CD4-positive, alpha-beta T cell treated with Interleukin-2 at 100 ng/mL for 4 hours (primary cell): ENCODE measurements around the gene KLLN.
"Not testable (repeated sequence)": the region's sequence is repeated elsewhere in the genome, so short reads cannot be mapped to it uniquely, and the experiment has no call there.

ENCODE experiments used
- DNase-seq: peaks from one replicate; pipeline ENCODE4 v3.0.0-alpha.2; 2020; ENCODE audit warnings: low spot score

Gene KLLN

DNA sequence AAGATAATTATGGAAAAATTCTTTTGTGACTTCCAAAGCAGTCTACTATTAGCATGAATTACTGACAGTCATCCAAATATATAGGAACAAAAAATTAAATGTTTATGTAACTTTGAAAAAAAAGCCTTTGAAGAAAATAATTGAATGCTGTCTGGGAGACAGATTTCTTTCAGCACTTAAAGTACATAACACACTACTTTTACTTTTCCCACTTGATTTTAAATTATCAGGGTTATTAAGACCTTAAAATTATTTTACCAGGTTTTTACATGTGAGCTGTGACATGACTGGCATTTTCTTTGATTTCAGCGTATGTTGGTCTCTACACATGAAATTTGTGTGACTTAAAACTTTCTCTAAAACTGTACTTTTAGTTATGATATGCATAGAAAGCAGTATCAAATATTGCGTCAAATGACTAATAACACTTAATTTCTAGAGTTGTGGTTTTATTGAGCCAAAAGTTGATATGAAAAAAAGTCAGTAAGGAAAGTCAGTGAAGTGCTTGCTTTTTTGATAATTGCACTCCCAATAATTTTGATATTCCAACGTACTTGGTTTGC, 3.2 kb upstream of the KLLN start:
- DNase-seq: no peak

DNA sequence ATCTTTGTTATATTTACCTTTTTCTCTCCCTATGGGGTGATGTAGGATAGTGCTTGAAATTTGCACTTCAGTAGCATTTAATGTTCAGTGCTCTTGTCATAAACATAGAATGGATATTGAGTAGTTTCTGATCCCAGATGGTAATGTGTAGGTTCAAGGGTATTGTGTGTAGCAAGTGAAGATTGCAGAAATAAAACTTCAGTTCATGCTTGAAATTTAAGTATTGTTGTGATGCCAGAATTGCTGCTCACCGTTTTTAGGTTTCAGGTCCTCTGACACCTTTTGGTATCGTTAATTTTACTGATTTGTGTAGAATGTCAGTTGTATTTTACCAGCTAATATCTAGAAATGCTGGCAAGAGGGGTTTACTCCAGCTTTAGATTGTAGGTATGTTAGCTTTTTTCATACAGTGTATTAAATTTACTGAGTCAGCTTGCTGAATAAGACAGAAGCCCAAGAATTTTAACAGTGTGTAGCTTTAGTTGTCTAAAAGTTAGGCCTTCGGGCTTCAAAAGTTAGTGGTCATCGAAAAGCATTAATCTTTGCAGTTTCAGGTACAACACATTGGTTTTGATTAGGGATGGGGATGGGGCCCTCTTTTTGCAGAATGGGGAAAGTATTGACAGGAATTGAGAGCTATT, 2.0 kb upstream of the KLLN start:
- no peak for DNase-seq

DNA sequence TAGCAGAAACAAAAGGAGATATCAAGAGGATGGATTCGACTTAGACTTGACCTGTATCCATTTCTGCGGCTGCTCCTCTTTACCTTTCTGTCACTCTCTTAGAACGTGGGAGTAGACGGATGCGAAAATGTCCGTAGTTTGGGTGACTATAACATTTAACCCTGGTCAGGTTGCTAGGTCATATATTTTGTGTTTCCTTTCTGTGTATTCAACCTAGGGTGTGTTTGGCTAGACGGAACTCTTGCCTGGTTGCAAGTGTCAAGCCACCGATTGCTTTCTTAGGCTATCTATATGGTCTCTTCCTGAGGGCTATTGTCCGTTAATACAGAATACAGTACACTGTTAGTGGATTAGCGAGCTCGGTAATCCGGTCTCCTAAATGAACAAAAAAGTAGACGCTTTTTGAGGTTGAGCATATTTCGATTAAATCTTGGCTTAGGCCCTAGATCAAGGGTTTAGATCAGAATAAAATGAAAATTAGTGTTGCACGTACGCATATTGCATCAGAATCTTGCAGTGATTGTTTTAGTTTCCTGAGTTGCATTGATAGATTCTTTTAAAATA, 1.2 kb upstream of the KLLN start:
- peak; percentile 8 for DNase-seq

DNA sequence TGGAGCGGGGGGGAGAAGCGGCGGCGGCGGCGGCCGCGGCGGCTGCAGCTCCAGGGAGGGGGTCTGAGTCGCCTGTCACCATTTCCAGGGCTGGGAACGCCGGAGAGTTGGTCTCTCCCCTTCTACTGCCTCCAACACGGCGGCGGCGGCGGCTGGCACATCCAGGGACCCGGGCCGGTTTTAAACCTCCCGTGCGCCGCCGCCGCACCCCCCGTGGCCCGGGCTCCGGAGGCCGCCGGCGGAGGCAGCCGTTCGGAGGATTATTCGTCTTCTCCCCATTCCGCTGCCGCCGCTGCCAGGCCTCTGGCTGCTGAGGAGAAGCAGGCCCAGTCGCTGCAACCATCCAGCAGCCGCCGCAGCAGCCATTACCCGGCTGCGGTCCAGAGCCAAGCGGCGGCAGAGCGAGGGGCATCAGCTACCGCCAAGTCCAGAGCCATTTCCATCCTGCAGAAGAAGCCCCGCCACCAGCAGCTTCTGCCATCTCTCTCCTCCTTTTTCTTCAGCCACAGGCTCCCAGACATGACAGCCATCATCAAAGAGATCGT, 690 bp upstream of the KLLN start:
- DNase-seq: peak; percentile 9

DNA sequence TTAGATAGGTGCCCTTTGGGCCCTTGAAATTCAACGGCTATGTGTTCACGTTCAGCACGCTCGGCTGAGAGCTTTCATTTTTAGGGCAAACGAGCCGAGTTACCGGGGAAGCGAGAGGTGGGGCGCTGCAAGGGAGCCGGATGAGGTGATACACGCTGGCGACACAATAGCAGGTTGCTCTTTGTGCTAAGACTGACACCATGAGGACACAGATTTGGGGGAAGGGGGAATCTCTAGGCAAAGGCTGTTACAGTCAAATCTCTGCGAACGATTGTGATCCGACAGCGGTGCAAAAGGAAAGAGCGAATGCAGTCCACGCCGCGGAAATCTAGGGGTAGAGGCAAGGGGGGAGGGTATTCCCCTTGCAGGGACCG, 667 bp downstream of the KLLN start:
- DNase-seq: peak; percentile 77

DNA sequence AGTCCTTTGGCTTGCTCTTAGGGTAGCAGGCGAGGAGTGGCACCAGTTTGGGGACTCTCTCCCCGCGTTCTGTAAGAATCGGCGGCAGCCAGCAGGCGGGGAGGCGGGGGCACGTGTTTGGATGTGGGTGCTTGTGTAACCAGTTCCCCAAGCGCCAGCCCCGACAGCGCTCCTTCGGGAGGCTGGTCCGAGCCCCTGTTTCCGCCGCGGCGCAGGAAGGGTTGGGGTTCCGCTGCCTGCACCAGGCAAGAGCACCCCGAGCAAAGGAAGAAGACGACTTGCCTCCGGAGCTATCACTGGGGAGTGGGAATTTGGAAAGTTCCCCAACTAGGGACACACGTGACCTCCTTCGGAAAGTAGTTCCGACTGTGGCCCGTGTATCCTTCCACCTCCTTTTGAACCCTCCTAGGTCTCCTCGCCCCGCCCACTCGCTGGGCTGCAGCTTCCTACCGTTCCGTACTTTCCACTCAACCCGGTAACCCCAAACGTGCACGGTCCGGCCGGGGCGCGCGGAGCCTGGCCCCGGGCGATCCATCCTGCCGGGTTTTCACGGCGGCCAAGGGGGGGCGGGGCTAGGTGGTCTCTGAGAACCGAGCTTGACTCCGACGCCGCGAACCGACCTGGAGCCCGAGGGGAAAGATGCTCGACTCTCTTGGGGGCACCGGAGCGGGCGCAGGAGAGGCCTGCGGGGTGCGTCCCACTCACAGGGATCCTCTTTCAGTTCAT, 1.2 kb downstream of the KLLN start:
- peak; percentile 96 for DNase-seq

DNA sequence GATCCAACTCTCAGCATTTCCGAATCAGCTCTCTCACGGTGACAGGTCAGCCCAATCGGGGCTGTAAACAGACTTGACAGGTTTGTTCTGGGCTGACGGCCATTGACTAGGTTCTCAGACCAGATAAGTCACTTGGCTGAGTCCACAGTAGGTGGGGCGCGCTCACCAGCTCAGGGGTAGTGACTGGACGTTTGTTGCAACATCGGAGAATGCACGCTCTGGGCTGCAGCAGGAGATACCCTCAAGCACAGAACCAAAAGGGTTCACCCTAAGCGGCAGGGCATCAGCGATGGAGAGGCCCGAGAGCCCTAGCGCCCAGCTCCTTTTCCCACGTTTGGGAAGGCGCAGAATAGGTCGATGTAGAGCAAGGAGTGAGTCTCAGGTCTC, 1.8 kb downstream of the KLLN start:
- no peak for DNase-seq

DNA sequence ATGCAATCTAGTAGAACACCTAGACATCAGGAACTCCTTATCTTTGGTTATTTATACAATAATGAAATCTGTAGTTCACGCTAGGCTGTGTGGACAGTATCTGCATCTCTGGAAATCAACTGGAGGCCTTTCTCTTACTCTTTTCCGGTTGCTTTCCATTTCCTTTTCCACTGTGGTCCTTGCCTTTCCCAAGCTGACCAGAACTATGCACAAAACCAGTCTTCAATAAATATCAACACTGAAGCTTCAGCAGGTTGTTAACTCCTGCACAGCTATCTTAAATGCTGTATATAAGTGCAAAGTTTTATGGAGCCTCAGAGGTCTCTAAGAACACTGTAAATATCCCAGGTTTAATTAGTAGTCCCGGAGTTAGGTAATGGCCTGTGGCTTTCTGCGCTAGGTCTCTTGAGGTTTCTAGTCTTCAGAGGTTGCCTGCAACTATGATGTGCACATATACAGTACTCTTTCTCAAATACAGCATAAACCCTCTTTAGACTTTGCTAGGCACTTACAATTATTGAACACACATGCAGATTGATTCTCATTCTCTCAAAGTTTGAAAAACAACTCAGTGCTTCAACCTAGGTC, 2.4 kb downstream of the KLLN start:
- no peak for DNase-seq

DNA sequence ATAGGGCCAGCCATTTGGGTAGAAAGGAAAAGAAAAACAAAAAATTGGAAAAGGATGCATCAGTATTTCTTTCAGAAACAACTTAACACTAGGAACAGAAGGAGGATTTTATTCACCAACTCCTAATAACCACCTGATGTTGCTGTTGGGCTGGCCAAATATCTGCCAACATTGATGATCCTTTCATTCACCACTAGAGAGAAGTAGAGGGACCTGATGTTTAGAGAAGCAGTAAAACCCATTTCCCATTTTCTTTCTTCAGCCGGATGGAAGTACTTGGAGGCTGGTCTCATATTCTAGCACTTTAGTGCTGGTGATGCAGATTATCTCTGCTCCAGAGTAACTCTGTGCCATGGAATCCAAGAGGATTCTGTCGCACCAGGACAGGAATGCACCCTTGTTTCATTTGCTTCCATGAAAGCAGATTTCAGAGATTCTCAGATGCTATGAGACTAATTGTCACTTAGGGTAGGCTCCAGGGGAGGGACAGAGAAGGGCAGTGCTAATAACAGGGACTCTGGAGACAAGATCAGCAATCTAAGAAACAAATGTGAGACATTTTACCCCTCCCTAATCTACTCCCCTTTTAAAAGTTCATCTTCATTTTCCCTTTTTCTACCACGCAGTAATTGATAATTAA, 3.1 kb downstream of the KLLN start:
- peak; percentile 67 for DNase-seq

DNA sequence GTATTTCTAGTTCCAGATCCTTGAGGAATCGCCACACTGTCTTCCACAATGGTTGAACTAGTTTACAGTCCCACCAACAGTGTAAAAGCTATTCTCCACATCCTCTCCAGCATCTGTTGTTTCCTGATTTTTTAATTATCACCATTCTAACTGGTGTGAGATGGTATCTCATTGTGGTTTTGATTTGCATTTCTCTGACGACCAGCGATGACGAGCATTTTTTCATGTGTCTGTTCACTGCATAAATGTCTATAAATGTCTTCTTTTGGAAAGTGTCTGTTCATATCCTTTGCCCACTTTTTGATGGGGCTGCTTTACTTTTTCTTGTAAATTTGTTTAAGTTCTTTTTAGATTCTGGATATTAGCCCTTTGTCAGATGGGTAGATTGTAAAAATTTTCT, 7.7 kb downstream of the KLLN start:
- not testable (repeated sequence) for DNase-seq

DNA sequence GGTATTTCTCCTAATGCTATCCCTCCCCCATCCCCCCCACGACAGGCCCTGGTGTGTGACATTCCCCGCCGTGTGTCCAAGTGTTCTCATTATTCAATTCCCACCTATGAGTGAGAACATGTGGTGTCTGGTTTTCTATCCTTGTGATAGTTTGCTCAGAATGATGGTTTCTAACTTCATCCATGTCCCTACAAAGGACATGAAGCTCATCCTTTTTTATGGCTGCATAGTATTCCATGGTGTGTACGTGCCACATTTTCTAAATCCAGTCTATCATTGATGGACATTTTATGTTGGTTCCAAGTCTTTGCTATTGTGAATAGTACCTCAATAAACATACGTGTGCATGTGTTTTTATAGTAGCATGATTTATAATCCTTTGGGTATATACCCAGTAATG, 8.1 kb downstream of the KLLN start:
- not testable (repeated sequence) for DNase-seq

DNA sequence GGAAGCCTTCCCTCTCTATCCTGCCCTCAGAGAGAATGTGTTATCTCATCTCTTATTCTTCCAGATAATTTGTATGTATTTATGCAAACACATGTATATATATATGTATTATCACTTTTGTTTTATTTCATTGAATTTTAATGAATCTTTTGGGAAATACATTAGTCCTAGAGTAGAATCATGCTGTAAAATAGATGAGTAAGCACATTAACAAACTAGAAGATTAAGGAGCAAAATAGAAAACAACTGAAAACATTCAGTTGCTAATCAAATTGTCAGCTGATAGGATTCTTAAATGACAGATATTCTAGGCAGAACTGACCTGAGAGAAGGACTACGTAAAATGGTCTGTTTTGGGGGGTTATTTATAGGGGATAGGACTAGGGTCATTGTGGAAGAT, 11.2 kb downstream of the KLLN start:
- no peak for DNase-seq

DNA sequence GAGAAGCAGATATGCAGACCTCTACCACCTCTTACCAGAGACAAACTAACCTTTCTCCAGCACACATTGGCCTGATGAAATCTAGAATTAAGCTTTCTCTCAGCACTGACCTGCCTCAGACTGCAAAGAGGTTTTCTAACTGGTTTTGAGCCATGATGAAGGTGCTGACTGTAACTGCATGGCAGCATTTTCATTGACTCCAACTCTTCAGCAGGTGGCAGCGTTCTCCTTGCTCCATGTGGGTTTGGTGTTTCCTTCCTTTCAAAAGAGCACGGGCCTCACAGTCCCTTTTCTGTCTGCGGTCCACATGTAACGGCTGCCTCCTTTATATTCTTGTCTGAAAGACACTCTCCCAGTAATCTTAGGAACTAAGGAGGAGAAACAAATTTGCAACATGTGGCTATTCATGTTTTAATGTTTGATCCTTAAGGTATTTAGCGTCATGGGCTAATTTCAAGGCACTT, 12.6 kb downstream of the KLLN start:
- peak; percentile 54 for DNase-seq

DNA sequence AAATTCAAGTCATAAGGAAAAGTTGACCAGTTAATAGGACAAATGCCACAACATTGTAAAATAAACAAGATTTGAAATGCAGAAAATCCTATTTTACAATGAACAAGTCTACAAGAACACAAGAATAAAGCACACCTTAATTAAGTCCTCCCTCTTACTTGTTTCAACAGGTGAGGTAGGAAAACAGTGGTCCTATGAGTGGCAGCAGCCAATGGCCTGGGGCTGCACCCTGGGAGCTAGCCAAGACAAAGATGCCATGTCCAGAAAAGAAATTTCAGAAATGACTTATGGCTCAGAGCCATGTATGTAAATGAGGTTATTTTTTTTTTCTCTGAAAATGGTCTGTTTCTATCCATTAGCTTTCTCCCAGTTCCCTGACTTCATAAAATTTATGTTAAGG, 14.3 kb downstream of the KLLN start:
- no peak for DNase-seq

DNA sequence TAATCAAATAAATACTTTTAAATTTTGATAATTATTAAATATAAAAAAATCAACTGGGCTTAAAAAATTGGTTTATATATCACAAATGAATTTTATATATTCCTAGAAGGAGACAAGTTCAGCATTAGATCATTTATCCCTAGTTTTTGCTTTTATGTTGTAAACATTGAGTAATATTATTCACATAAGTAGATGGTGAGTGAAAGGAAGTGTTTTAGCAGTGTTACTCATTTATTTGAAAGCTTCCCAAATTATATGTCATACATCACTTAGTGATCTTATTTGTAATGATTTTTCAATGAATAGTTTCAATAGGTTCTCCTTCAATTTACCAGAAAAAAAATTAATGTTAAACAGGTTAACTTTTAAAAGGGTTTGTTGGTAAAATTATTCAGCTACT, 15.8 kb downstream of the KLLN start:
- DNase-seq: no peak

DNA sequence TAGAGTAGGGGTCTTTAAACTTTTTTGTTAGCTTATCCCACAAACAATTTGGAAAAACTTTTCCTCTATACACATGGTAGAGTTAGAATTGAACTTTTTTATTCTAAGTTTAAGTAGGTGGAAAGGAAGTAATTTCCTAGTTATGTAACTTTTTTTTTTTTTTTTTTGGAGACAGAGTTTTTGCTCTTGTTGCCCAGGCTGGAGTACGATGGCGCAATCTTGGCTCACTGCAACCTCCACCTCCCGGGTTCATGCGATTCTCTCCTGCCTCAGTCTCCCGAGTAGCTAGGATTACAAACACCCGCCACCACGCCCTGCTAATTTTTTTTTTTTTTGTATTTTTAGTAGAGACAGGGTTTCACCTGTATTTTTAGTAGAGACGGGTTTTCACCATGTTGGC, 16.6 kb downstream of the KLLN start:
- not testable (repeated sequence) for DNase-seq

DNA sequence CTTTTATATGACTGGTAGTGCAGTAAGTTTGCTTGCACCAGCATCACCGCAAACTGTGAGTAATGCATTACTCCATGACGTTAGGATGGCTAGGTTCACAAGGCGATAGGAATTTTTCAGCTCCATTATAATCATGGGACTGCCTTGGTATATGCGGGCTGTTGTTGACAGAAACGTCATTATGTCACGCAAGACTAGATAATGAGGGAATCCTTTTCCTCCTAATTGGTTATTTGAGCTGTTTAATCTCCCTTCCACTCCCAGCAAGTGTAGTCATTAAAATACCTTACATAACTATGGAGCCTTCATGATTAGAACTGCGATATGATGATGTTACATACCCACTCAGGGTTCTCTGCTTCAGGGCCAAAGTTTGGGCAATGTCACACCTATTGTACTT, 17.3 kb downstream of the KLLN start:
- no peak for DNase-seq

DNA sequence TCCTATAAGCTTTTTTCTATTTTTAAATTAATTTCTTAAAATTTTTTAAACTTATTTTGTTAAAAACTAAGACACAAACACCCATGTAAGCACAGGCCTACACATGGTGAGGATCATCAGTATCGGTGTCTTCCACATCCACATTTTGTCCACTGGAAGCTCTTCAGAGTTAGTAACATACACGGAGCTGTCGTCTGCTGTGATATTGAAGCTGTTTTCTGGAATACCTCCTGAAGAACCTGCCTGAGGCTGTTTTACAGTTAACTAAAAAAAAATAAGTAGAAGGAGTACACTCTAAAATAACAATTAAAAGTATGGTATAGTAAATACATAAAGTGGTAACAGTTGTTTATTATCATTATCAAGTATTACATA, 17.7 kb downstream of the KLLN start:
- DNase-seq: no peak

DNA sequence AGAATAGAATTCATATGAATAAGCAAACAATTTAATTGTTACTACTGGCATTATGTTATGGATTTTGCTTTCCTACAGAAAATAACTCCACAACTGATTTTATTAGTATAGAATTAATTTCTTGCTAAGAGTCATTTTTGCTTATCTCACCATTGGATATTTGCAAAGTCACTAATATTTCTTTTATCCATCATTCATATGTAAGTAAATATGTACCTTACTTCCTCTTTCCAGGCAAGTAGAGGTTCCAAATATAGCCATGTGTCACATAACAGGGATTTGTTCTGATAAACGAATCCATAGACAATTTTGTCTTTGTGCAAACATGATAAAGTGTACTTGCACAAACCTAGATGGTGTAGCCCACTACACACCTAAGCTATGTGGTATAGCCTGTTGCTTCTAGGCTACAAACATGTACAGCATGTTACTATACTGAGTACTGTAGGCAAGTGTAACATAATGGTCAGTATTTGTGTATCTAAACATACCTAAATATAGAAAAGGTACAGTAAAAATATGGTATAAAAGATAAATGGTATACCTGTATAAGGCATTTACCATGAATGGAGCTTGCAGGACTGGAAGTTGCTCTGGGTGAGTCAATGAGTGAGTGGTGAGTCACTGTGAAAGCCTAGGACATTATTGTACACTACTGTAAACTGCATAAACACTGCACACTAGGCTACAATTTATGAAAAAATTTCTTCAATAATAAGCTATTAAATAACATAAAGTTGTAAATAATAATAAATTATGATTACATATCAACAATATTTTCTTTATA, 18.3 kb downstream of the KLLN start:
- DNase-seq: no peak

DNA sequence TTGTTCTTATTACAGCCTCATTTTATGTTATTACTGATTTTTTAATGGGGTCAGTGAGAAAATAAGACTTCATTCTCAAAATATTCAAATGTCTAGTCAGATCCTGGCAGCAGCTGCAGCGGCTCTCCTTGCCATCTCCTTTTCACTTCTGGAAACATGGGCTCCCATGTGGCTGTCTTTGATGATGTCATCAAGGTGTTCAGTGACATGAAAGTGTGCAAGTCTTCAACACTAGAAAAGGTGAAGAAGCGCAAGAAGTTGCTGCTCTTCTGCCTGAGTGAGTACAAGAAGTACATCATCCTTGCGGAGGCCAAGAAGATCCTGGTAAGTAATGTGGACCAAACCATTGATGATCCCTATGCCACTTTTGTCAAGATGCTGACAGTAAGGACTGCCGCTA, 19.6 kb downstream of the KLLN start:
- DNase-seq: no peak

DNA sequence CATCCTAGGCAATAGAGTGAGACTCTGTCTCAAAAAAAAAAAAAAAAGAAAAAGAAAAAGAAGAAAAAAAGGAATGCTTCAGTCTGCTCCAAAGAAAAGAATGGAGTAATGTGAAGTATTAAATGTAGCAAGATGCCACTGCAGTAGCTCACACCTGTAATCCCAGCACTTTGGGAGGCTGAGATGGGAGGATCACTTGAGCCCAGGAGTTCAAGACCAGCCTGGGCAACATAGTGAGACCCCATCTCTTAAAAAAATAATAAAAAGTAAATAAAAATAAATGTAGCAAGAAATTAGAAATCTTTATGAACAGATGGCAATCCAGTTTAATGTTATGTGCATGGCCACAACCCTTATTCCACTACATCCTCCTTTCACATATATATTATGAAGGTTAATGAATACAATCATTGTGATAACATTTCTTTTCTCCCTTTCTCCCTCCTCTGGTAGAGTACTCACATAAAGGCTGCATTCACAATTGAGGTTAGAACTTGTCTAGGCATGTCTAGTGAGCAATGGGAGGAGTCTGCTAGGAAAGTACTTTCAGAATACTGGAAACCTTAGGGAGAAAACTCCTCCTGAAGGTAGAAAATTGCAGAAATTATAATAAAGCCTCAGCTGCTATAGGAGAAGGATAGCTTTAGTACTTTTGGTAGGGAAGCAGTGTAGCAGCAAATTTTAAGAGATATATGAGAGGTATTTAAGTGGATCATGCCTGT, 20.4 kb downstream of the KLLN start:
- DNase-seq: no peak
